Osteocyte (in vitro differentiated cells): Measurements from ENCODE around the gene RSKR. TPM values are rescaled to one million over a fixed set of nuclear protein-coding genes. Genes with fewer than 3 reads are reported as not detected.

Experiments used
- DNase-seq: peaks from one replicate; pipeline ENCODE4 v3.0.0; 2021; ENCODE audit warnings: mixed read lengths; ENCODE audit not compliant: unreplicated experiment; ENCODE audit errors: extremely low spot score
- H3K27ac Mint-ChIP-seq: one replicate; pipeline ENCODE4 v1.8.0; 2021; ENCODE audit warnings: mild to moderate bottlenecking, mixed read lengths; ENCODE audit not compliant: unreplicated experiment
- H3K27me3 Mint-ChIP-seq: one replicate; pipeline ENCODE4 v1.8.0; 2021; ENCODE audit warnings: mixed read lengths; ENCODE audit not compliant: unreplicated experiment
- H3K36me3 Mint-ChIP-seq: one replicate; pipeline ENCODE4 v1.8.0; 2021; ENCODE audit warnings: mixed read lengths; ENCODE audit not compliant: unreplicated experiment
- H3K4me1 Mint-ChIP-seq: one replicate; pipeline ENCODE4 v1.8.0; 2021; ENCODE audit warnings: mixed read lengths; ENCODE audit not compliant: unreplicated experiment
- H3K4me3 Mint-ChIP-seq: one replicate; pipeline ENCODE4 v1.8.0; 2021; ENCODE audit warnings: mild to moderate bottlenecking, moderate library complexity, mixed read lengths; ENCODE audit not compliant: unreplicated experiment
- H3K9me3 Mint-ChIP-seq: one replicate; pipeline ENCODE4 v1.8.0; 2021; ENCODE audit warnings: mixed read lengths; ENCODE audit not compliant: unreplicated experiment
- total RNA-seq: library from RNA; stranded (reverse); gene quantifications from 2 replicates; pipeline ENCODE4 v1.2.1, GENCODE V29; 2021
- TF ChIP-seq, protein P1 (sequence below): fragments of 200-600 bp; sonication (generic); IDR thresholded peaks from 2 replicates; pipeline ENCODE4 v1.5.0; 2021; ENCODE audit warnings: antibody characterized with exemption, mild to moderate bottlenecking, moderate library complexity

Gene RSKR
- total RNA-seq, 1 donor from 2014 or later: 10.3 TPM

DNA sequence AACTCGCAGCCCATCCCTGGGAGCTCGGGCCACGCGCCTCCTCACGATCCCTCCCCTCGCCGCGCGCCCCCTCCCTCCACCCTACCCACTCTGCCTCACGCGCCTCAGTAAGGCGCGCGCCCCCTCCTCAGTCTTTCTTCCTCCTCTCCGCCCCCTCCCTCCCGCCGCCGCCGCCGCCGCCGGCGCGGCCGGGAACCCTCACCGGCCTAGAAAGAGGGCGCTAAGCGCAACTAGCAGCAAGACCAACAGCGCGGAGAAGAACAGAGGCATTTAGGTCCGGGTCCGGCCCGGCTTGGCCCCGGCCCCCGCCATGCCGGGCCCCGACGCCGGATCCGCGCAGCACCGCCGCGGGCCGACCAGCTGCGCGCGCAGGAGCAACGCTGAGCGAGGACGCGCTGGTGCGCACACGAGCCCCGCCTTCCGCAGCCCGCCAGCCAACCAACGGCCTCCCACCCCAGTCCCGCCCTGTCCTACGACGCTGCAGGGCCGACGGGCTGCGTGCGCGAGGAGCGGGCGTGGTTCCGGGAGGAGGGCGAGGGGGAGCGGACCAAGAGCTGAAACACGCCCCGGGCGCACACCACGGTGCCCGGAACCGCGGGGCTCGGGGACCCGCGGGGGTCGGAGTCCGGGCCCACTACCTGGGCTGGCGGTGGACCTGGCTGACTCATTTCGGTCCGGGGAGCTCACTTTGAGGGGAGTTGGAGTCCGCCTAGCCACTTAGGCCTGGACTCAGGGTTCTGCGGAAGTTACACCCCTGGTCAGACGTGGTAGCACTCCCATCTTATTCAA is 31.0 kb upstream of the RSKR start, which contains the start of gene BLTP2:
Gene BLTP2 (minus strand): TSS at position 372 of the 789 bp plus-strand sequence. CDS start 102 bp downstream, at position 270.
- TF ChIP-seq, protein P1, sequence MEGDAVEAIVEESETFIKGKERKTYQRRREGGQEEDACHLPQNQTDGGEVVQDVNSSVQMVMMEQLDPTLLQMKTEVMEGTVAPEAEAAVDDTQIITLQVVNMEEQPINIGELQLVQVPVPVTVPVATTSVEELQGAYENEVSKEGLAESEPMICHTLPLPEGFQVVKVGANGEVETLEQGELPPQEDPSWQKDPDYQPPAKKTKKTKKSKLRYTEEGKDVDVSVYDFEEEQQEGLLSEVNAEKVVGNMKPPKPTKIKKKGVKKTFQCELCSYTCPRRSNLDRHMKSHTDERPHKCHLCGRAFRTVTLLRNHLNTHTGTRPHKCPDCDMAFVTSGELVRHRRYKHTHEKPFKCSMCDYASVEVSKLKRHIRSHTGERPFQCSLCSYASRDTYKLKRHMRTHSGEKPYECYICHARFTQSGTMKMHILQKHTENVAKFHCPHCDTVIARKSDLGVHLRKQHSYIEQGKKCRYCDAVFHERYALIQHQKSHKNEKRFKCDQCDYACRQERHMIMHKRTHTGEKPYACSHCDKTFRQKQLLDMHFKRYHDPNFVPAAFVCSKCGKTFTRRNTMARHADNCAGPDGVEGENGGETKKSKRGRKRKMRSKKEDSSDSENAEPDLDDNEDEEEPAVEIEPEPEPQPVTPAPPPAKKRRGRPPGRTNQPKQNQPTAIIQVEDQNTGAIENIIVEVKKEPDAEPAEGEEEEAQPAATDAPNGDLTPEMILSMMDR: no peak

DNA sequence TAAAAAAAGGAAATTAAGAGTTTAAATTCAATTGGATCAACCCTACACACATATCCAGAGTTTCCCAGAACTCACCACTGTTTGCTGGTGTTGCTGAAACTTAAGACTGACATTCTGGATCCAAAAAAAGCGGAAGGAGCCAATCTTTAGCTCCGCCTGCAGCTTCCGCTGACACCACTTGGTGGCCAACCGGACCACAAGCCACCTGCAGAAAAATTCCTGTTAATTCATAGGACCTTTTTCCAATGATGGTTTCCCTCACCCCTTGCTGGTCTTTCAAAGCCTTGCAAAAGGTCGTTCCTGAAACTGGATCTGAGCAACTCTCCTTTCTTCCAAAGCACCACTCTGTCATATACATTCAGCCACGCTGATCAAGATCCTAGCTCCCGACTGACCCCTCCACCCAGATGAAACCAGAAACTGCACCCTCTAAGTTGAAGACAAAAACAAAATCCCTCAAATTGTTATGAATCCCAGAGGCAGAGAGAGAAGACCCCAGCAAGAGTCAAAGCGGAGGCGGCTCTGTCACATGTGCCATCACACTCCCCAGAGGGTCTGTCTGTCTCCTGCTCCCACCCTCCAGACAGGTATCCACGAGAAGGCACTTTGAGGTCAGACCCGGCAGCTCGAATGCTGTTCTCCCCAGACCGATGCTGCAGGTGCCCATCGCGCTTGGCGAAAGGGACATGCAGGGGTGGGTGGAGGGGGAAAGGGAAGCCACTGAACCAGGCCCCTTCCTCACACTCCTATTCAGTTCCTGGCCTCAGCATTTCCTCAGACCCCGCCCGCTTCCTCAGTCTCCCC is 30.2 kb upstream of the RSKR start:
- Mint-ChIP-seq H3K36me3 (peaks cover 23% of the 10 kb centered on the region), H3K27ac (peak overlapping the region; percentile 80), H3K9me3 (no peaks in the 10 kb centered on the region), H3K4me3 (peak overlapping the region; percentile 87), H3K27me3 (no peaks in the 10 kb centered on the region), H3K4me1 (peaks cover 29% of the 10 kb centered on the region)
- TF ChIP-seq, protein P1: peak; percentile 51
- DNase-seq: no peak

More for the DNA sequence above, 31.0 kb upstream of the RSKR start, which contains the start of gene BLTP2:
- H3K4me1 Mint-ChIP-seq: peaks cover 29% of the 10 kb centered on the region
- peak within 1 kb of the TSS; percentile 87 for H3K4me3 Mint-ChIP-seq
- H3K9me3 Mint-ChIP-seq: no peaks in the 10 kb centered on the region
- peak within 1 kb of the TSS; percentile 96 for H3K27ac Mint-ChIP-seq
- no peaks in the 10 kb centered on the region for H3K27me3 Mint-ChIP-seq
- peaks cover 19% of the 10 kb centered on the region for H3K36me3 Mint-ChIP-seq
- peak; percentile 98 for DNase-seq

DNA sequence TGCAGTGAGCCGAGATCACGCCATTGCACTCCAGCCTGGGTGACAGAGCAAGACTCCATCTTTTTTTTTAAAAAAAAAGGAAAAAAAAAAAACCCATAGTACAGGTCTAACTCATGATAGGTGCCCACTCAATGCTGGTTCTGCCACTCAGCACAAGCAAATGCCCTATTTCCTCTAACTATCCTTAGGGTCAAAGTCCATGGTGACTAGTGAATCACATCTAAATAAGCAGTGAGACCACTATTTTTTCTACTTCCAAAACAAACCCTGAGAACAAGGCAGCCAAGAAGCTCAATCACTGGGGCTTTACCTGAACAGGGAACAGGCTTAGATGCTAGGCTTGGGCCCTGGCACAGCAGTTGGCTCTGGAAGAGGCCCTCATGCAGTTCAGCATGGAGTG is 27.6 kb upstream of the RSKR start:
- DNase-seq: no peak
- TF ChIP-seq, protein P1: no peak
- Mint-ChIP-seq H3K4me1 (peaks cover 25% of the 10 kb centered on the region), H3K27ac (no peak overlapping the region), H3K9me3 (no peaks in the 10 kb centered on the region), H3K36me3 (peaks cover 40% of the 10 kb centered on the region), H3K4me3 (no peak overlapping the region), H3K27me3 (no peaks in the 10 kb centered on the region)

DNA sequence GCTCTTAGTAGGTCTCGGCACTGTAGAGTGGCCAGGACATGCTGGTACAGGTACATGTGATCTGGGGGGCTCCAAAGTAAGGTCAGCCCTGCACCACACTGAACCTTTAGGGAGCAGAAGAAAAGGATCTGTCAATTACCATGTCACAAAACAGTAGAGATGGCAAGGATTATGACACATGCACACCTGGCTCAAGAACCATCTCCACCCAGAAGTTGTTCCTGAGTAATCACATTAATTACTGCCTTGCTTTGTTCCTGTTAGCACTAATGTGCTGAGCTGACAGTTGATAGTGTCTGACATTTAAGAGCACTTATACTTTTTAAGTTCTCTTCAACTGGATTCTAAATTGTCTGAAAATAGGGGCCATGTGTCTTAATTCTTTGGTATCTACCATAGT is 21.5 kb upstream of the RSKR start:
- Mint-ChIP-seq H3K4me3 (no peak overlapping the region), H3K9me3 (no peaks in the 10 kb centered on the region), H3K4me1 (no peaks in the 10 kb centered on the region), H3K27ac (no peak overlapping the region), H3K27me3 (no peaks in the 10 kb centered on the region), H3K36me3 (peaks cover 78% of the 10 kb centered on the region)
- TF ChIP-seq, protein P1: no peak
- no peak for DNase-seq
